HepG2 (cell line): ENCODE measurements around the gene PLEKHN1. TPM values are rescaled to one million over a fixed set of nuclear protein-coding genes. Genes with fewer than 3 reads are reported as not detected.

Experiments
- ATAC-seq: fragments of 200-7000 bp; cut with Tn5 transposase; 3 replicates; pipeline ENCODE4 v1.9.1; 2020; ENCODE audit warnings: mild to moderate bottlenecking, moderate library complexity
- BruUV-seq: library from RNA; stranded (reverse); fragments of 400-500 nt; replicated peaks from 2 replicates; lab custom pipeline; 2021; lab: Mats Ljungman, UMichigan
- CTCF ChIA-PET: fragments of 300-600 bp; formaldehyde crosslinking; extraction: SDS; loops from one replicate; lab custom pipeline; 2021; ENCODE audit warnings: low total read pairs, inconsistent platforms, low intra/inter-chr PET ratio; lab: Yijun Ruan, JAX
- POLR2A ChIA-PET: fragments of 350-600 bp; sonication (Branson Sonifier 250); formaldehyde crosslinking; loops from one replicate; lab custom pipeline; 2020; ENCODE audit warnings: antibody characterized with exemption, inconsistent platforms; lab: Yijun Ruan, JAX
- DNase-seq: peaks from one replicate; pipeline ENCODE4 v3.0.0-alpha.2; 2015; ENCODE audit warnings: low spot score
- FAIRE-seq: peaks from 3 replicates; lab custom pipeline; 2011; peaks lifted over from hg19 to GRCh38; lab: Jason Lieb, UNC
- H2AFZ ChIP-seq: one replicate; pipeline ENCODE4 v1.6.1; 2011; ENCODE audit warnings: low read length, inconsistent platforms
- H3K27ac ChIP-seq: fragments of 300-600 bp; 3 replicates; pipeline ENCODE4 v1.8.0; 2011; ENCODE audit warnings: mixed run types, mild to moderate bottlenecking, mixed read lengths, low read length, inconsistent platforms; ENCODE audit not compliant: insufficient read depth; ENCODE audit errors: extremely low read length
- H3K27me3 ChIP-seq, 2 experiments: fragments of 200-600 bp in 1 of 2; 2 replicates in 1 of 2; 3 replicates in 1 of 2; pipeline versions ENCODE4 v1.6.0 to v1.8.0; 2011; ENCODE audit warnings: low read length in 2 of 2, mild to moderate bottlenecking in 2 of 2, moderate library complexity in 2 of 2, inconsistent platforms in 1 of 2; ENCODE audit not compliant: insufficient read depth in 2 of 2, control insufficient read depth in 1 of 2
- H3K36me3 ChIP-seq, 2 experiments: fragments of 200-600 bp in 1 of 2; replicated peaks in 1 of 2; 2 replicates in 1 of 2; 3 replicates in 1 of 2; pipeline versions ENCODE4 v1.5.1 to v1.8.0; 2011; ENCODE audit warnings: low read length in 2 of 2, inconsistent platforms in 1 of 2; ENCODE audit not compliant: insufficient read depth in 2 of 2, control insufficient read depth in 1 of 2
- H3K4me1 ChIP-seq: 2 replicates; pipeline ENCODE4 v1.5.1; 2012; ENCODE audit warnings: low read length, inconsistent platforms; ENCODE audit not compliant: insufficient read depth
- H3K4me2 ChIP-seq: 2 replicates; pipeline ENCODE4 v1.6.0; 2011; ENCODE audit warnings: low read depth, low read length, inconsistent platforms
- H3K4me3 ChIP-seq, 3 experiments: fragments of 200-600 bp in 1 of 3; sonication (generic), shearing (Covaris generic) in 1 of 3; replicated peaks in 1 of 3; 2 replicates each; pipeline ENCODE4 v1.5.1; 2011 to 2016; ENCODE audit warnings: low read length in 3 of 3, inconsistent platforms in 2 of 3, low read depth in 2 of 3, mild to moderate bottlenecking in 2 of 3, control low read depth in 1 of 3, mixed read lengths in 1 of 3; ENCODE audit not compliant: insufficient read depth in 1 of 3
- H3K79me2 ChIP-seq: one replicate; pipeline ENCODE4 v1.6.1; 2011; ENCODE audit warnings: low read length, inconsistent platforms; ENCODE audit not compliant: insufficient read depth
- H3K9ac ChIP-seq: 2 replicates; pipeline ENCODE4 v1.6.0; 2011; ENCODE audit warnings: mild to moderate bottlenecking, low read depth, low read length, inconsistent platforms; ENCODE audit not compliant: insufficient read depth
- H3K9me3 ChIP-seq: 2 replicates; pipeline ENCODE4 v1.5.1; 2012; ENCODE audit warnings: mild to moderate bottlenecking, low read length
- H4K20me1 ChIP-seq: 2 replicates; pipeline ENCODE4 v1.6.0; 2011; ENCODE audit warnings: inconsistent platforms, mild to moderate bottlenecking, low read length, moderate library complexity; ENCODE audit not compliant: insufficient read depth
- AGO2 ChIP-seq: fragments of 200-400 bp; formaldehyde crosslinking; optimal IDR thresholded peaks from 2 replicates; pipeline ENCODE3; 2017; ENCODE audit warnings: mild to moderate bottlenecking, low read depth, low read length, moderate library complexity
- AKAP8 ChIP-seq: sonication (generic); formaldehyde crosslinking; IDR thresholded peaks from 2 replicates; pipeline ENCODE4 v1.5.1; 2020; ENCODE audit warnings: mild to moderate bottlenecking, missing genetic modification reagents
- ATM ChIP-seq: fragments of 450-650 bp; IDR thresholded peaks from 2 replicates; pipeline ENCODE4 v1.7.1; 2017; ENCODE audit warnings: mild to moderate bottlenecking, borderline replicate concordance
- EEA1 ChIP-seq: sonication (generic); formaldehyde crosslinking; IDR thresholded peaks from 2 replicates; pipeline ENCODE4 v1.5.1; 2020; ENCODE audit warnings: mild to moderate bottlenecking, missing genetic modification reagents, borderline replicate concordance
- GABPA ChIP-seq, 2 experiments: IDR thresholded peaks; 2 replicates each; pipeline ENCODE4 v1.6.1; 2011 to 2016; ENCODE audit warnings: low read depth in 2 of 2, low read length in 1 of 2, missing biosample characterization in 1 of 2, missing genetic modification characterization in 1 of 2
- HCFC1 ChIP-seq: fragments of 150-350 bp; IDR thresholded peaks from 2 replicates; pipeline ENCODE4 v1.6.1; 2014; ENCODE audit warnings: low read depth, low read length
- HIVEP1 ChIP-seq: sonication (generic); formaldehyde crosslinking; IDR thresholded peaks from 2 replicates; pipeline ENCODE4 v1.4.0; 2020; ENCODE audit warnings: mild to moderate bottlenecking, missing genetic modification reagents
- ISL2 ChIP-seq: sonication (generic); formaldehyde crosslinking; IDR thresholded peaks from 2 replicates; pipeline ENCODE4 v1.5.0; 2020; ENCODE audit warnings: missing genetic modification reagents
- KDM2A ChIP-seq: sonication (generic); formaldehyde crosslinking; IDR thresholded peaks from 2 replicates; pipeline ENCODE4 v1.4.0; 2020; ENCODE audit warnings: low read depth, missing genetic modification reagents, borderline replicate concordance
- KDM4B ChIP-seq: sonication (generic); formaldehyde crosslinking; IDR thresholded peaks from 2 replicates; pipeline ENCODE4 v1.4.0; 2020; ENCODE audit warnings: missing genetic modification reagents
- PITX1 ChIP-seq: sonication (generic); formaldehyde crosslinking; IDR thresholded peaks from 2 replicates; pipeline ENCODE4 v1.5.1; 2020; ENCODE audit warnings: mild to moderate bottlenecking, missing genetic modification reagents
- POLR2G ChIP-seq: fragments of 200-400 bp; formaldehyde crosslinking; IDR thresholded peaks from 2 replicates; pipeline ENCODE4 v1.6.1; 2018; ENCODE audit warnings: mild to moderate bottlenecking, low read depth, low read length, moderate library complexity
- RARA ChIP-seq: IDR thresholded peaks from 2 replicates; pipeline ENCODE4 v1.6.1; 2016; ENCODE audit warnings: missing genetic modification reagents, missing compliant biosample characterization
- SUZ12 ChIP-seq: fragments of 150-350 bp; IDR thresholded peaks from 2 replicates; pipeline ENCODE4 v1.6.1; 2014; ENCODE audit warnings: low read depth, low read length
- TARDBP ChIP-seq: sonication (generic); formaldehyde crosslinking; IDR thresholded peaks from 2 replicates; pipeline ENCODE4 v1.8.0; 2022; ENCODE audit warnings: mild to moderate bottlenecking, missing genetic modification reagents
- ZGPAT ChIP-seq: IDR thresholded peaks from 2 replicates; pipeline ENCODE4 v1.6.1; 2016; ENCODE audit warnings: mild to moderate bottlenecking
- ZNF333 ChIP-seq: sonication (generic); formaldehyde crosslinking; IDR thresholded peaks from 2 replicates; pipeline ENCODE4 v1.4.0; 2020; ENCODE audit warnings: mild to moderate bottlenecking, missing genetic modification reagents, borderline replicate concordance
- ZNF589 ChIP-seq: sonication (generic); formaldehyde crosslinking; conservative IDR thresholded peaks from 2 replicates; pipeline ENCODE4 v1.8.0; 2022; ENCODE audit warnings: mild to moderate bottlenecking, moderate library complexity, missing genetic modification reagents
- ZNF772 ChIP-seq: sonication (generic); formaldehyde crosslinking; IDR thresholded peaks from 2 replicates; pipeline ENCODE4 v1.5.0; 2020; ENCODE audit warnings: mild to moderate bottlenecking, missing genetic modification reagents
- ZNF780A ChIP-seq: sonication (generic); formaldehyde crosslinking; IDR thresholded peaks from 2 replicates; pipeline ENCODE4 v1.8.0; 2022; ENCODE audit warnings: mild to moderate bottlenecking, missing genetic modification reagents, moderate library complexity
- ZNF781 ChIP-seq: sonication (generic); formaldehyde crosslinking; IDR thresholded peaks from 2 replicates; pipeline ENCODE4 v1.5.1; 2020; ENCODE audit warnings: borderline replicate concordance, mild to moderate bottlenecking, missing genetic modification reagents; ENCODE audit errors: not compliant biosample characterization
- ZNF788 ChIP-seq: sonication (generic); formaldehyde crosslinking; IDR thresholded peaks from 2 replicates; pipeline ENCODE4 v1.5.0; 2020; ENCODE audit warnings: mild to moderate bottlenecking, missing genetic modification reagents, borderline replicate concordance
- WGBS: methylation state at CpG from one replicate; pipeline ENCODE4 v1.1.6; 2017; ENCODE audit warnings: low lambda C conversion rate; 5-methylcytosine and 5-hydroxymethylcytosine counted together
- in situ Hi-C: cut with HindIII; loops from 2 replicates; pipeline ENCODE4 v1.10.0; 2017; ENCODE audit warnings: low pct_unique_long_range_greater_than_20kb; ENCODE audit not compliant: extremely low pct_ligation_motif_present
- intact Hi-C: fragments of 100-400 bp; cut with micrococcal nuclease; formaldehyde crosslinking; loops from one replicate; pipeline ENCODE4 v1.10.0; 2022; ENCODE audit not compliant: unreplicated experiment
- polyA plus RNA-seq, 8 experiments: library from polyadenylated mRNA; depleted of rRNA in 3 of 8; stranded (reverse) in 7 of 8; unstranded in 1 of 8; fragments of >200 nt; fragmentation: Illumina TruSeq in 4 of 8; extraction: Trizol in 4 of 8; gene quantifications; 2 replicates each; pipeline versions ENCODE4 v1.2.1 to v1.2.3, GENCODE V29; 2011 to 2016; ENCODE audit warnings: low read depth in 4 of 8, missing spikeins in 1 of 8, mixed read lengths in 1 of 8; ENCODE audit not compliant: insufficient read depth in 1 of 8
- total RNA-seq, 5 experiments: library from RNA; depleted of rRNA; stranded (reverse); fragments of >200 nt; fragmentation: Illumina TruSeq; extraction: Trizol; gene quantifications; 2 replicates each; pipeline ENCODE4 v1.2.3, GENCODE V29; 2016; ENCODE audit warnings: low read depth in 1 of 5

PLEKHN1 gene
- total and polyA plus RNA-seq, 2 of the 13 experiments (the other 11 are each of a cell fraction or from before 2014, with no cell fraction given) = 0.42 to 0.58 TPM

GRCh38 chr1:1004420-1004779, 38.1 kb downstream of the PLEKHN1 start:
- WGBS = 73% methylated on average over 6 of the region's 7 CpGs
- intact Hi-C loops = loop anchor here (10.0 kb wide), 1 partner anchor 230 kb away; the partner anchor contains the start of genes B3GALT6 and SDF4

DNA sequence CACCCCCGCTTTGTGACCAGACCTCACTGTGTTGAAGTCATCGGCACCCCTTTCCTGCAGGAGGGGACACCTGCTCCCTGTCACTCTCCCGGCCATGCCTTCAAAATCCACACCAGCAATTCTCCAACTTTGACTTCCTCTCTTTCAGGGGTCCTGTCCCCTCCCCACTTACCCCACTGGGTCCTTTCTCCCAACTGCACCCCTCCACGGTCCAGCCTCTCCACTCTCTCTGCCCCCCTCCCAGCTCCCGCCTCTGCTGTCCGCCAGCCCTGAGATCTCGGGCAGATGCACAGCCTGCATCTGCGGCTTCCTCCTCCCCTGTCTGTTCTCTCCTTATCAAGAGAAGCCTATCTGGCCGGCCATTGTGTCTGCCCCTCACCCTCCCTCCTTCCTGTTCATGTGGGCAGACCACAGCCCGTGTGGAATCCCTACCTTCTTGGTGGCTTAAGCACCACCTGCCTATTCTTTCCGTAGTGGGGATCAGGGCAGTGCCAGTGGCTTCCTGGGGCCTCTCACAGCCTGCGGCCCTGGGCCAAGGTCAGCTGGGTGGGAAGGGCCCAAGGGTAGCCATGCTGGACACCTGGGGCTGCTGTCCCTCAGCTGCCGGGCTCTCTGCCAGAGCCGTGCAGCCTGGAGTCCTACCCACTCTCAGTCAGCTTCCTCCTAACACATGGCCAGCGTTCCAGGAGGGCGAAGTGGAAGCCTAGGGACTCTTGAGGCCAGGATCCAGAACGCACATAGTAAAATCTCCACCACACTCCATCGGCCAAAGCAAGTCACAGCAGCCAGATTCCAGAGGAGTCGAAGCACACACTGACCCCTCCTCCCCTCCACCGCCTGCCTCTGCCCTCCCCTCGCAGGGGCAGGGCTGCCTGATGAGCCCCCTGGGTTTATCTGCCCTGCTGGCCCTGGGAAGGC, 38.8 kb downstream of the PLEKHN1 start:
- intact Hi-C loops = loop anchor here (10.0 kb wide), 1 partner anchor 230 kb away; the partner anchor contains the start of genes B3GALT6 and SDF4
- WGBS = 18% methylated on average over 16 of the region's 21 CpGs
- peak overlapping the region; percentile 88 for H3K27ac ChIP-seq
- H3K9me3 ChIP-seq = no peaks in the 10 kb centered on the region
- peak overlapping the region; percentile 87 for H3K4me2 ChIP-seq
- H3K4me1 ChIP-seq = peaks cover 54% of the 10 kb centered on the region
- peak overlapping the region; percentile 56 to 77 (median 70) for H3K4me3 ChIP-seq
- no peak overlapping the region for H2AFZ ChIP-seq
- peaks cover 12% of the 10 kb centered on the region for H3K79me2 ChIP-seq
- no TSS peak for BruUV-seq
- H3K36me3 ChIP-seq = no peaks in the 10 kb centered on the region
- H4K20me1 ChIP-seq = no peaks in the 10 kb centered on the region
- H3K9ac ChIP-seq = peak overlapping the region; percentile 77
- in situ Hi-C loops = no loop called here
- no peaks in the 10 kb centered on the region for H3K27me3 ChIP-seq
- ChIA-PET CTCF (no interaction called here), POLR2A (interaction anchor here (1.0 to 4.1 kb wide), 7 partner anchors 8 to 59 kb away, joined by 3 to 61 read pairs (median 7); partner anchors contain the start of genes AGRN and ISG15)
- FAIRE-seq = peak; percentile 62
- peak; percentile 45 for ATAC-seq
- DNase-seq = no peak
- TF ChIP-seq ZNF781 (CRISPR knock-in tag) = no peak
- no peak for TF ChIP-seq ATM
- peak; percentile 13; the same call in 1 of the 2 replicates for TF ChIP-seq HIVEP1
- peak; percentile 51; the same call in 1 of the 2 replicates for TF ChIP-seq KDM2A (CRISPR knock-in tag)
- TF ChIP-seq GABPA (IDR thresholded peaks at IDR 0.05; ENCODE audit: low read depth, low read length) = no peak
- TF ChIP-seq GABPA (CRISPR knock-in tag; IDR thresholded peaks at IDR 0.05; ENCODE audit: low read depth) = no peak
- TF ChIP-seq ZNF780A (CRISPR knock-in tag) = peak; percentile 48; the same call in 1 of the 2 replicates
- TF ChIP-seq KDM4B (CRISPR knock-in tag) = no peak
- peak; percentile 59; the same call in 1 of the 2 replicates for TF ChIP-seq ZNF788 (CRISPR knock-in tag)
- peak; percentile 40; the same call in 1 of the 2 replicates for TF ChIP-seq ZGPAT (CRISPR knock-in tag)
- no peak for TF ChIP-seq SUZ12
- TF ChIP-seq RARA (CRISPR knock-in tag) = peak; percentile 56

More at GRCh38 chr1:1004420-1004779, 38.1 kb downstream of the PLEKHN1 start:
- DNase-seq = no peak
- Histone ChIP-seq H3K4me3 (peak overlapping the region in 2 of 3 experiments; percentile 70 to 77; a peak in 4 of 6 replicates), H3K27me3 (no peaks in the 10 kb centered on the region), H4K20me1 (no peaks in the 10 kb centered on the region), H3K9ac (peak overlapping the region; percentile 77), H3K27ac (peak overlapping the region; percentile 88), H3K9me3 (no peaks in the 10 kb centered on the region), H2AFZ (no peak overlapping the region), H3K4me2 (peak overlapping the region; percentile 87)
- CTCF ChIA-PET = no interaction called here
- FAIRE-seq = no peak
- TF ChIP-seq POLR2G = 0 out of 2 replicates have a peak, but pooled peaks have one; percentile 11
- peak; percentile 65; the same call in 1 of the 2 replicates for TF ChIP-seq AKAP8 (CRISPR knock-in tag)
- no peak for TF ChIP-seq ZNF772 (CRISPR knock-in tag)
- no peak for TF ChIP-seq TARDBP (CRISPR knock-in tag)
- TF ChIP-seq EEA1 (CRISPR knock-in tag) = no peak
- 0 out of 2 replicates have a peak, but pooled peaks have one; percentile 5 for TF ChIP-seq ZNF589 (CRISPR knock-in tag)
- peak; percentile 40 for TF ChIP-seq AGO2
- TF ChIP-seq HCFC1 = no peak
- TF ChIP-seq ISL2 = no peak
- TF ChIP-seq ZNF333 (CRISPR knock-in tag) = 0 out of 2 replicates have a peak, but pooled peaks have one; percentile 64
- 0 out of 2 replicates have a peak, but pooled peaks have one; percentile 1 for TF ChIP-seq PITX1
- TF ChIP-seq, all 625 proteins: peak for 6
- POLR2A ChIA-PET = interaction anchor here (1.0 to 4.1 kb wide), 5 partner anchors 9 to 60 kb away, joined by 3 to 61 read pairs (median 7); partner anchors contain the start of genes AGRN and ISG15
- Histone ChIP-seq H3K79me2 (peaks cover 14% of the 10 kb centered on the region), H3K4me1 (peaks cover 54% of the 10 kb centered on the region), H3K36me3 (no peaks in the 10 kb centered on the region)
- BruUV-seq = no TSS peak
- no peak for ATAC-seq
- in situ Hi-C loops = no loop called here
